Upper lobe of right lung (tissue), 1 donor: Measurements from ENCODE around the gene SLC16A9. TPM values are rescaled to one million over a fixed set of nuclear protein-coding genes. Genes with fewer than 3 reads are reported as not detected.
"Not testable (repeated sequence)": the region's sequence is repeated elsewhere in the genome, so short reads cannot be mapped to it uniquely, and the experiment has no call there.

Experiments
- ATAC-seq: fragments of 200-7000 bp; cut with Tn5 transposase; one replicate; pipeline ENCODE4 v1.9.1; 2020; ENCODE audit warnings: mild to moderate bottlenecking, moderate library complexity
- DNase-seq: peaks from one replicate; pipeline ENCODE4 v3.0.0-alpha.2; 2020
- H3K27ac ChIP-seq: fragments of 200-600 bp; one replicate; pipeline ENCODE4 v1.8.0; 2022
- H3K27me3 ChIP-seq: fragments of 200-600 bp; one replicate; pipeline ENCODE4 v1.8.0; 2022; ENCODE audit warnings: mild to moderate bottlenecking
- H3K36me3 ChIP-seq: fragments of 200-600 bp; one replicate; pipeline ENCODE4 v1.8.0; 2022
- H3K4me1 ChIP-seq: fragments of 200-600 bp; one replicate; pipeline ENCODE4 v1.8.0; 2022
- H3K4me3 ChIP-seq: fragments of 200-600 bp; one replicate; pipeline ENCODE4 v1.8.0; 2022; ENCODE audit warnings: mild to moderate bottlenecking
- H3K9me3 ChIP-seq: fragments of 200-600 bp; one replicate; pipeline ENCODE4 v1.8.0; 2022
- intact Hi-C: fragments of 100-400 bp; cut with DNase I; formaldehyde crosslinking; loops from one replicate; pipeline ENCODE4 v1.11.0; 2022
- total RNA-seq: library from RNA; stranded (reverse); fragmentation: NEBNext Ultra II Directional; extraction: Animal tissue kit (Norgen Biotek cat#: 25700); gene quantifications from one replicate; pipeline ENCODE4 v1.2.1, GENCODE V29; 2021
- TF ChIP-seq, protein P1 (sequence below): fragments of 200-600 bp; IDR thresholded peaks from one replicate; pipeline ENCODE4 v1.8.0; 2022; ENCODE audit warnings: antibody characterized with exemption
- donor health status: DM: no; HTN: yes; CAD: no; lungs with severe emphysema.

SLC16A9 gene
- total RNA-seq, 1 donor from 2014 or later: 1.8 TPM

DNA sequence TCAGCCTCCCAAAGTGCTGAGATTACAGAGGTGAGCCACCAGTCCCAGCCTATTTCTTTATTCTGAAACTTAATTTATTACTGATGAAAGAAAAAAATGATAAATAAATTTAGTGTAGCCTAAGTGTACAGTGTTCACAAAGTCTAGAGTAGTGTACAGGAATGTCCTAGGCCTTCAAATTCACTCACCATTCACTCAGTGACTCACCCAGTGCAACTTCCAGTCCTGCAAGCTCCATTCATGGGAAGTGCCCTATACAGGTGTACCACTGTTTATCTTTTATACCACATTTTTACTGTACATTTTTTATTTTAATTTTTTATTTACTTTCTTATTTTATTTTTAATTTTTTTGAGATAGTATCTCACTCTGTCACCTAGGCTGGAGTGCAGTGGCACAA is 31.4 kb upstream of the SLC16A9 start:
- TF ChIP-seq, protein P1, sequence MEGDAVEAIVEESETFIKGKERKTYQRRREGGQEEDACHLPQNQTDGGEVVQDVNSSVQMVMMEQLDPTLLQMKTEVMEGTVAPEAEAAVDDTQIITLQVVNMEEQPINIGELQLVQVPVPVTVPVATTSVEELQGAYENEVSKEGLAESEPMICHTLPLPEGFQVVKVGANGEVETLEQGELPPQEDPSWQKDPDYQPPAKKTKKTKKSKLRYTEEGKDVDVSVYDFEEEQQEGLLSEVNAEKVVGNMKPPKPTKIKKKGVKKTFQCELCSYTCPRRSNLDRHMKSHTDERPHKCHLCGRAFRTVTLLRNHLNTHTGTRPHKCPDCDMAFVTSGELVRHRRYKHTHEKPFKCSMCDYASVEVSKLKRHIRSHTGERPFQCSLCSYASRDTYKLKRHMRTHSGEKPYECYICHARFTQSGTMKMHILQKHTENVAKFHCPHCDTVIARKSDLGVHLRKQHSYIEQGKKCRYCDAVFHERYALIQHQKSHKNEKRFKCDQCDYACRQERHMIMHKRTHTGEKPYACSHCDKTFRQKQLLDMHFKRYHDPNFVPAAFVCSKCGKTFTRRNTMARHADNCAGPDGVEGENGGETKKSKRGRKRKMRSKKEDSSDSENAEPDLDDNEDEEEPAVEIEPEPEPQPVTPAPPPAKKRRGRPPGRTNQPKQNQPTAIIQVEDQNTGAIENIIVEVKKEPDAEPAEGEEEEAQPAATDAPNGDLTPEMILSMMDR: no peak
- H3K4me3 ChIP-seq: no peak overlapping the region
- no peaks in the 10 kb centered on the region for H3K9me3 ChIP-seq
- H3K27me3 ChIP-seq: no peaks in the 10 kb centered on the region
- no peaks in the 10 kb centered on the region for H3K4me1 ChIP-seq
- no peaks in the 10 kb centered on the region for H3K36me3 ChIP-seq
- intact Hi-C loops: no loop called here
- DNase-seq (no peak), ATAC-seq (no peak)
- H3K27ac ChIP-seq: no peak overlapping the region

DNA sequence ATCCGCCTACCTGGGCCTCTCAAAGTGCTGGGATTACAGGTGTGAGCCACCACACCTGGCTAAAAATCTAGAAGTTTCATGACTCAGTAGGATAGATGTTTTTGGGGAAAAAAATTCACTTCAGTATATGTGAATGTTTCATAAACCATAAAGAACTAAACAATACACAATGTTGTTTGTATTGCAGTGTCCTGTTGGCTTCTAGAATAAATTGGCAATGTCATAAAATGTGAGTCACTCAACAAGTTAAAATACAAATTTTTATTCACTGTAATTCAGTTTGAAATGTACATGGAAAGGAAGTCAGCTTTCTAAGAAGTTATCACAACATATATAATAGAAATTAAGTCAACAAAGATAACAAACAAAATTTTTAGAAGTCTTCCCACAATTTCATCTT is 27.1 kb upstream of the SLC16A9 start:
- ATAC-seq (no peak), DNase-seq (no peak)
- H3K4me1 ChIP-seq: no peaks in the 10 kb centered on the region
- H3K4me3 ChIP-seq: no peak overlapping the region
- no peaks in the 10 kb centered on the region for H3K36me3 ChIP-seq
- H3K9me3 ChIP-seq: no peaks in the 10 kb centered on the region
- H3K27ac ChIP-seq: no peak overlapping the region
- no peaks in the 10 kb centered on the region for H3K27me3 ChIP-seq
- TF ChIP-seq, protein P1: no peak
- intact Hi-C loops: no loop called here

DNA sequence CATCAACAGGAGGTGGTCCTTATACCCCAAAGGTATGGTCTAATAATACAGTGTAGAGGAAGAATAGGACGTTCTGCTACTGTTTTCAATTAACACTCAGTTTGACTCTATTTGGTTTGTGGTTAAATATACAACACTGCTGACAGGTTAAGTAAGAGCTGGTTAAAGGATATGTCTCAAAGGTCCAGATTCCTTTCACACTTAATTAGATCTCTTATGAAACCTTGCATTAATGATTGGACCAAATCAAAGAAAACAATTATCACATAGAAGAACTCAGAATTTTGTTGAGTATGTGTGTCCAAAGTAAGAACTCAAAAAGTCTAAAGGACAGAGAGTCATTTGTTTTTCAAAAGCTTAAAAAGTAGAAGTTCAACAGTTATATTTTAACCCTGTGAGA is 25.6 kb upstream of the SLC16A9 start:
- DNase-seq (no peak), ATAC-seq (no peak)
- no peaks in the 10 kb centered on the region for H3K4me1 ChIP-seq
- no peak overlapping the region for H3K4me3 ChIP-seq
- H3K27ac ChIP-seq: no peak overlapping the region
- no peaks in the 10 kb centered on the region for H3K27me3 ChIP-seq
- TF ChIP-seq, protein P1: no peak
- H3K9me3 ChIP-seq: no peaks in the 10 kb centered on the region
- intact Hi-C loops: no loop called here
- no peaks in the 10 kb centered on the region for H3K36me3 ChIP-seq

DNA sequence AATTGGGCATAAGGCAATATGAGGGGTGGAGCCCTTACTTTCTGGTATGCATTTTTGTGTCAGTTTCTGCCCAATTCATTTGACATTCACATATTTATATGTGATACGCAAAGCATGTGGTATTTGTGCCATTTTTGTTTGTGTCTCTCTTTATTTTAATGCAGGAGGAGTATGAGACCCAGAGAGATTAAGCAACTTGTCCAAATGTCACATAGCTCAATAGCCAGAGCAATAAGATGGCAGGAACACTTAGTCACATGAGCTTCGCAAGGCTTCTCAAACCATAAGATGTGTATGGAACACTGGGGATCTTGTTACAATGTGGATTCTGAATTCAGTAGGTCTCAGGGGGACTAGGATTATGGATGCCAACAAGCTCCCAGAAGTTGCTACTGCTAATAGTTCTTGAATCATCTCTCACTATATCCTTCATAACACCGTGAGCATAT is 24.4 kb upstream of the SLC16A9 start:
- Histone ChIP-seq H3K36me3 (no peaks in the 10 kb centered on the region), H3K27me3 (no peaks in the 10 kb centered on the region), H3K4me3 (no peak overlapping the region), H3K9me3 (no peaks in the 10 kb centered on the region), H3K4me1 (no peaks in the 10 kb centered on the region), H3K27ac (no peak overlapping the region)
- no peak for DNase-seq
- ATAC-seq: no peak
- TF ChIP-seq, protein P1: no peak
- intact Hi-C loops: no loop called here

DNA sequence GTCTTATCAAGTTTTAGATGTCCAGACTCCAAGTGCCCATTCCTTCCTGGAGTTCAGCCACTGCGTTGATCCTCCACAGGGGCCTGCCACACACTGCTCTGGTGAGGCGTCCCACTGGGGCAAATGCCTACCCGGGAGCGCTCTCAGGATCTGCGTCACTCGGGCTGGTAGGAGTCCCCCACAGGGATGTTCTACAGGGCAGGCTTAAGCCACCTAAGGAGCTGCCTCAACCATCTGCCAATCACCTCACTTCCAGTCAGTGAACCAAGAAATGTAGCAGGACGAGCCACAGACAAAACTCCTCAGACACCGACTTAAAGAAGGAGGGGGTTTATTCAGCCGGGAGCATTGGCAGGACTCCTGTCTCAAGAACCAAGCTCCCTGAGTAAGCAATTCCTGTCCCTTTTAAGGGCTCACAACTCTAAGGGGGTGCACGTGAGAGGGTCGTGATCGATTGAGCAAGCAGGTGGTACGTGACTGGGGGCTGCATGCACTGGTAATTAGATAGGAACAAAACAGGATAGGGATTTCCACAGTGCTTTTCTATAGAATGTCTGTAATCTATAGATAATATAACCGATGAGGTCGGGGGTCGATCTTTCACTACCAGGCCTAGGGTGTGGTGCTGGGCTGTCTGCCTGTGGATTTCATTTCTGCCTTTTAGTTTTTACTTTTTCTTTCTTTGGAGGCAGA is 23.8 kb upstream of the SLC16A9 start:
- DNase-seq, H3K4me1 ChIP-seq, H3K36me3 ChIP-seq, intact Hi-C loops, H3K27me3 ChIP-seq, H3K27ac ChIP-seq, H3K4me3 ChIP-seq, H3K9me3 ChIP-seq, ATAC-seq: not testable (repeated sequence)

DNA sequence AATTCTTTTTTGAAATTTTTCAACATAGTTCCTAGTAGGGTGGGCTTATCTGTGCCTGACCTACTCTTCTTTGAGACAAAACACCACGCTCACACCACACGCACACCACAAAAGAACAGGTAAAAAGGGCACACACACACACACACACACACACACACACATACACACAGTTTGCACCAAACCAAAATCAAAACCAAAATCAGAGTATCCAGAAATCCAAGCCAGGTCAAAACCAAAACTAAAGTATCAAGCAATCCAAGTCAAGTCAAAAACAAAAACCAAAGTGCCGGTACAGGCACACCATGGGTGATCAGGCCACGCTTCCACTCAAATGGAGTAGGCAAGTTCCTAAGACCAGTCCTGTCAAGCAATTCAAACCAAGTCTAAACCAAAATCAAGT is 23.2 kb upstream of the SLC16A9 start:
- ATAC-seq, DNase-seq, H3K9me3 ChIP-seq, intact Hi-C loops, H3K27me3 ChIP-seq, H3K27ac ChIP-seq, H3K4me1 ChIP-seq, H3K4me3 ChIP-seq, H3K36me3 ChIP-seq: not testable (repeated sequence)

DNA sequence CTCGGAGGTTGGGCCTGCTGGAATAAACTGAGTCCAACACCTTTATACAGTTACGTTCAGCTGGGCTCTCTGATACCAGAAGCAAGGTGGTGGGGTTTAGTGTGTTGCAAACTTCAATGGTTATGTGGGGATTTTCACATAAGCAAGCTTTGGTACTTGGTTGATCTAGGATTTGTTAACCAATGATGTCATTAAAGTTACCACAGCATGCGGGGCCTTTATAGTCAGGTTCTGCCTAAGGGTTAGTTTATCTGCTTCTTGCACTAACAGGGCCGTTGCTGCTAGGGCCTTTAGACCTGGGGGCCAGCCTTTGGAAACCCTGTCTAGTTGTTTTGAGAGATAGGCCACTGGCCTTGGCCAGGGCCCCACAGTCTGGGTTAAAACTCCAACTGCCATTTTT is 19.5 kb upstream of the SLC16A9 start:
- H3K27me3 ChIP-seq, H3K9me3 ChIP-seq, intact Hi-C loops, H3K36me3 ChIP-seq, H3K4me3 ChIP-seq, H3K27ac ChIP-seq, ATAC-seq, H3K4me1 ChIP-seq, DNase-seq: not testable (repeated sequence)
